B cell (primary cell): ENCODE measurements around the gene ST3GAL3. TPM values are rescaled to one million over a fixed set of nuclear protein-coding genes. Genes with fewer than 3 reads are reported as not detected.

ENCODE experiments used
- ATAC-seq: fragments of 200-7000 bp; cut with Tn5 transposase; one replicate; pipeline ENCODE4 v1.10.0; 2021; ENCODE audit warnings: low read depth, mild to moderate bottlenecking, moderate number of reproducible peaks, moderate library complexity
- CTCF ChIA-PET: fragments of 350-600 bp; sonication (Branson Sonifier 250); formaldehyde crosslinking; loops from one replicate; lab custom pipeline; 2021; ENCODE audit warnings: antibody characterized with exemption, inconsistent platforms; lab: Charles Lee
- POLR2A ChIA-PET: fragments of 350-600 bp; sonication (Branson Sonifier 250); formaldehyde crosslinking; loops from one replicate; lab custom pipeline; 2021; ENCODE audit warnings: antibody characterized with exemption; lab: Charles Lee
- DNase-seq: peaks from one replicate; pipeline ENCODE4 v3.0.0; 2013
- H2AFZ ChIP-seq: 2 replicates; pipeline ENCODE4 v1.6.1; 2012; ENCODE audit warnings: mild to moderate bottlenecking, low read depth, low read length; ENCODE audit not compliant: insufficient read depth, poor library complexity, severe bottlenecking
- H3K27ac ChIP-seq, 2 donors: 1 replicate in 1 of 2; 2 replicates in 1 of 2; pipeline ENCODE4 v1.5.1; 2012 to 2013; ENCODE audit warnings: low read length in 2 of 2, mild to moderate bottlenecking in 2 of 2, moderate library complexity in 1 of 2
- H3K27me3 ChIP-seq, 4 experiments: fragments of 200-600 bp in 1 of 4; sonication (generic) in 1 of 4; replicated peaks in 1 of 4; 1 replicate in 2 of 4; 2 replicates in 2 of 4; pipeline versions ENCODE4 v1.6.1 to v1.7.0; 2013 to 2016; ENCODE audit warnings: low read length in 3 of 4, mild to moderate bottlenecking in 2 of 4, mixed read lengths in 1 of 4, moderate library complexity in 1 of 4; ENCODE audit not compliant: insufficient read depth in 4 of 4, control insufficient read depth in 3 of 4; ENCODE audit errors: control extremely low read depth in 1 of 4
- H3K36me3 ChIP-seq, 2 experiments: replicated peaks in 1 of 2; 1 replicate in 1 of 2; 2 replicates in 1 of 2; pipeline versions ENCODE4 v1.6.1 to v1.7.1; 2013; ENCODE audit warnings: low read length in 1 of 2; ENCODE audit not compliant: insufficient read depth in 2 of 2, control insufficient read depth in 1 of 2; ENCODE audit errors: control extremely low read depth in 1 of 2, extremely low read depth in 1 of 2
- H3K4me1 ChIP-seq, 2 donors: fragments of 200-600 bp in 1 of 2; sonication (generic) in 1 of 2; 1 replicate in 1 of 2; 2 replicates in 1 of 2; pipeline versions ENCODE4 v1.5.1 to v1.6.1; 2013 to 2017; ENCODE audit warnings: low read length in 2 of 2; ENCODE audit not compliant: control insufficient read depth in 2 of 2, insufficient read depth in 2 of 2
- H3K4me2 ChIP-seq: replicated peaks from 2 replicates; pipeline ENCODE3; 2012; ENCODE audit warnings: mild to moderate bottlenecking, low read depth, low read length; ENCODE audit not compliant: poor library complexity, severe bottlenecking
- H3K4me3 ChIP-seq, 5 experiments: fragments of 200-600 bp in 1 of 5; sonication (generic) in 1 of 5; 1 replicate in 3 of 5; 2 replicates in 2 of 5; pipeline versions ENCODE4 v1.5.1 to v1.7.0; 2011 to 2016; ENCODE audit warnings: low read length in 4 of 5, mild to moderate bottlenecking in 4 of 5, low read depth in 2 of 5, control low read depth in 1 of 5, moderate library complexity in 1 of 5; ENCODE audit not compliant: insufficient read depth in 1 of 5; ENCODE audit errors: control extremely low read depth in 1 of 5, extremely low read depth in 1 of 5
- H3K79me2 ChIP-seq: fragments of 200-600 bp; sonication (generic); one replicate; pipeline ENCODE4 v1.6.0; 2016; ENCODE audit warnings: low read length; ENCODE audit not compliant: control insufficient read depth, insufficient read depth
- H3K9ac ChIP-seq: fragments of 200-600 bp; sonication (generic); 2 replicates; pipeline ENCODE4 v1.6.1; 2017; ENCODE audit warnings: mild to moderate bottlenecking, low read length, moderate library complexity
- H3K9me3 ChIP-seq, 3 donors: one replicate each; pipeline versions ENCODE4 v1.6.1 to v1.7.1; 2013; ENCODE audit warnings: low read length in 2 of 3; ENCODE audit not compliant: control insufficient read depth in 2 of 3, insufficient read depth in 1 of 3; ENCODE audit errors: control extremely low read depth in 1 of 3
- H4K20me1 ChIP-seq: 2 replicates; pipeline ENCODE4 v1.6.0; 2012; ENCODE audit warnings: mild to moderate bottlenecking, low read length; ENCODE audit not compliant: insufficient read depth, control insufficient read depth, poor library complexity, severe bottlenecking
- H3K27ac Mint-ChIP-seq: one replicate; pipeline ENCODE4 v1.8.0; 2021; ENCODE audit warnings: mixed read lengths
- H3K27me3 Mint-ChIP-seq: one replicate; pipeline ENCODE4 v1.8.0; 2021; ENCODE audit warnings: mixed read lengths
- H3K4me1 Mint-ChIP-seq: one replicate; pipeline ENCODE4 v1.8.0; 2021; ENCODE audit warnings: mixed read lengths
- H3K4me3 Mint-ChIP-seq: one replicate; pipeline ENCODE4 v1.8.0; 2021; ENCODE audit warnings: mixed read lengths
- H3K9me3 Mint-ChIP-seq: one replicate; pipeline ENCODE4 v1.8.0; 2022; ENCODE audit warnings: mixed read lengths; ENCODE audit not compliant: insufficient read depth
- CTCF ChIP-seq: fragments of 200-600 bp; IDR thresholded peaks from one replicate; pipeline ENCODE4 v1.8.0; 2022; ENCODE audit warnings: antibody characterized with exemption, mild to moderate bottlenecking
- EZH2 ChIP-seq: IDR thresholded peaks from 2 replicates; pipeline ENCODE4 v1.6.1; 2012; ENCODE audit warnings: borderline replicate concordance, low read depth, mild to moderate bottlenecking, moderate library complexity, low read length; ENCODE audit not compliant: insufficient read depth, poor library complexity, severe bottlenecking
- WGBS: methylation state at CpG from one replicate; pipeline ENCODE4 v1.1.5; 2013; ENCODE audit warnings: missing lambda C conversion rate; ENCODE audit not compliant: insufficient coverage; 5-methylcytosine and 5-hydroxymethylcytosine counted together
- intact Hi-C: fragments of 100-400 bp; cut with micrococcal nuclease; formaldehyde crosslinking; loops from one replicate; pipeline ENCODE4 v1.10.0; 2022
- polyA plus RNA-seq: library from polyadenylated mRNA; depleted of rRNA; stranded (reverse); fragments of >200 nt; gene quantifications from 2 replicates; pipeline ENCODE4 v1.2.3, GENCODE V29; 2012
- total RNA-seq, 2 donors: library from RNA; stranded (reverse); fragments of 120-200 nt in 1 of 2; gene quantifications; 1 replicate in 1 of 2; 2 replicates in 1 of 2; pipeline versions ENCODE4 v1.2.3 to v1.2.4, GENCODE V29; 2013 to 2022

Gene ST3GAL3
- total and polyA plus RNA-seq, 2 donors (not counting 1 experiment from before 2014, with no cell fraction given), result 16.8 to 31.4 TPM

DNA sequence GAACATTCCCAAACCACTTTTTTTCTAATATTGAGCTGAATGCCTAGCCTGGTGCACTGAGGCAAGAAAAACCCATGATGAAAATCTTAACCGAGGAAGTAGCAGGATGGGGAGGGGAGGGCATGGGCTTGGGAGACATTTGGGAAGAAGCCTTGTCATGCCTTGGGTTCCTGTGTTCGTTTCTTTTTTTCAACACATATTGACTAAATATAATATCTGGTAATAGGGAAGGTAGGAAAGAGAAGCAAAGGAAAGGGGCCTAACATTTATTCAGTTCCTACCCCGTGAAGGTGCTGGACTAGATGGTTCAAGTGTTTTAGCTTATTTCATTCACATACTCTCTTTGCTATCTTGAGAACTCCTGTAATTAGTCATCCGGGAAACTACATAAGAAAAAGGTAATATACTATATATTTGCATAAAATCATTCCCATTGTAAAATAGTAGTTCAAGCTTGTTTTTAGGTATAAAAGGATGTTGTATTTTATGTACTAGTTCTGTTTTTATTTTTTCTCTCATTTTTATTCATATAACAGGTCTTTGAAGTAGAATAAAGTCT lies 62.1 kb downstream of the ST3GAL3 start:
- no peak overlapping the region for H2AFZ ChIP-seq
- H3K27me3 ChIP-seq, result no peaks in the 10 kb centered on the region
- H3K27ac Mint-ChIP-seq, result no peak overlapping the region
- no CpG with 5 or more reads among the region's 4 CpGs for WGBS
- no peak overlapping the region for H3K4me3 ChIP-seq
- no peaks in the 10 kb centered on the region for H3K9me3 ChIP-seq
- H3K36me3 ChIP-seq, result no peaks in the 10 kb centered on the region
- no peaks in the 10 kb centered on the region for H3K27me3 Mint-ChIP-seq
- no peak overlapping the region for H3K4me2 ChIP-seq
- POLR2A ChIA-PET, result no interaction called here
- no peak overlapping the region for H3K27ac ChIP-seq
- intact Hi-C loops, result no loop called here
- H3K4me3 Mint-ChIP-seq, result no peak overlapping the region
- DNase-seq (no peak), ATAC-seq (no peak)
- H3K9me3 Mint-ChIP-seq, result no peaks in the 10 kb centered on the region
- H4K20me1 ChIP-seq, result no peaks in the 10 kb centered on the region
- H3K79me2 ChIP-seq, result no peaks in the 10 kb centered on the region
- no peaks in the 10 kb centered on the region for H3K4me1 Mint-ChIP-seq
- H3K9ac ChIP-seq, result no peak overlapping the region
- CTCF ChIA-PET, result interaction anchor here (0.6 to 1.0 kb wide), 2 partner anchors 18 to 165 kb away, joined by 3 read pairs; no protein-coding TSS in a partner anchor
- no peaks in the 10 kb centered on the region for H3K4me1 ChIP-seq
- TF ChIP-seq CTCF (no peak), EZH2 (no peak)

DNA sequence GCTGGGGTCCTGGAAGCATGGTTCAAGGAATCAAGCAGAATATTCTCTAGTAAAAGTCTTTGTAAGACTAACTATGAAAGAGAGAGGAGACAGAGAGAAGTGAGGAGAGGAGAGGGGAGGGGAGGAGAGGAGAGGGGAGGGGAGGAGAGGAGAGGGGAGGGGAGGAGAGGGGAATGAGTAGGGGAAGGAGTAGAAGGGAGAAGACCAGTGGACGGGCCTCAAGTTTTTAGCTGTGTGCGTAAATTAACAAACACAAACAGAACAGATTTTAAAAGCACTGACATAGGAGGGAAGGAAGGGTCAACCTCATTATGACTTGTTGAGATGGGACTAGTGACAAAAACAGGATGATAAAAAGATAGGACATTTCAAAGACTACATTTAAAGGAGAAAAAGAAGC lies 62.8 kb downstream of the ST3GAL3 start:
- Mint-ChIP-seq H3K9me3 (no peaks in the 10 kb centered on the region), H3K4me1 (no peaks in the 10 kb centered on the region), H3K27me3 (no peaks in the 10 kb centered on the region), H3K4me3 (no peak overlapping the region), H3K27ac (no peak overlapping the region)
- no peak overlapping the region for H3K9ac ChIP-seq
- no peak overlapping the region for H3K4me3 ChIP-seq
- WGBS, result no CpG with 5 or more reads among the region's 2 CpGs
- no peak for TF ChIP-seq CTCF
- no peak for TF ChIP-seq EZH2
- H3K4me1 ChIP-seq, result no peaks in the 10 kb centered on the region
- H3K4me2 ChIP-seq, result no peak overlapping the region
- ChIA-PET POLR2A (no interaction called here), CTCF (interaction anchor here (0.9 kb wide), 1 partner anchor 200 kb away, joined by 3 read pairs; no protein-coding TSS in a partner anchor)
- no peak for ATAC-seq
- H4K20me1 ChIP-seq, result no peaks in the 10 kb centered on the region
- no peaks in the 10 kb centered on the region for H3K79me2 ChIP-seq
- no peak for DNase-seq
- no peaks in the 10 kb centered on the region for H3K9me3 ChIP-seq
- intact Hi-C loops, result no loop called here
- no peak overlapping the region for H3K27ac ChIP-seq
- H2AFZ ChIP-seq, result no peak overlapping the region
- no peaks in the 10 kb centered on the region for H3K27me3 ChIP-seq
- no peaks in the 10 kb centered on the region for H3K36me3 ChIP-seq
